DOHH2 (cell line): Measurements from ENCODE around the gene MAGEL2.
"Not testable (repeated sequence)": the region's sequence is repeated elsewhere in the genome, so short reads cannot be mapped to it uniquely, and the experiment has no call there.

Experiments used
- H3F3A ChIP-seq: fragments of 200-600 bp; sonication (generic), shearing (Covaris generic); 2 replicates; pipeline ENCODE4 v1.6.0; 2016; ENCODE audit warnings: antibody characterized with exemption, mild to moderate bottlenecking; ENCODE audit not compliant: control insufficient read depth, insufficient read depth
- H3K27ac ChIP-seq: fragments of 200-600 bp; sonication (generic); 2 replicates; pipeline ENCODE4 v1.5.1; 2014; ENCODE audit warnings: low read depth, mild to moderate bottlenecking, low read length, moderate library complexity
- H3K27me3 ChIP-seq: fragments of 200-600 bp; sonication (generic); 2 replicates; pipeline ENCODE4 v1.6.1; 2014; ENCODE audit warnings: mild to moderate bottlenecking, low read length, mixed read lengths; ENCODE audit not compliant: control insufficient read depth
- H3K36me3 ChIP-seq: fragments of 200-600 bp; sonication (generic); 2 replicates; pipeline ENCODE4 v1.6.1; 2014; ENCODE audit warnings: mild to moderate bottlenecking, low read length, moderate library complexity, mixed read lengths; ENCODE audit not compliant: control insufficient read depth
- H3K4me1 ChIP-seq: fragments of 200-600 bp; sonication (generic); 2 replicates; pipeline ENCODE4 v1.6.1; 2014; ENCODE audit warnings: mild to moderate bottlenecking, low read length, mixed read lengths; ENCODE audit not compliant: control insufficient read depth
- H3K4me2 ChIP-seq: fragments of 200-600 bp; sonication (generic); 2 replicates; pipeline ENCODE4 v1.6.0; 2014; ENCODE audit warnings: mild to moderate bottlenecking, low read length, moderate library complexity
- H3K4me3 ChIP-seq: fragments of 200-600 bp; sonication (generic); 2 replicates; pipeline ENCODE4 v1.5.1; 2014; ENCODE audit warnings: mild to moderate bottlenecking, low read length, mixed read lengths
- H3K79me2 ChIP-seq: fragments of 200-600 bp; sonication (generic); 2 replicates; pipeline ENCODE4 v1.6.1; 2014; ENCODE audit warnings: mild to moderate bottlenecking, low read length, mixed read lengths; ENCODE audit not compliant: control insufficient read depth
- H3K9me2 ChIP-seq: fragments of 200-600 bp; sonication (generic); replicated peaks from 2 replicates; pipeline ENCODE4 v1.6.1; 2014; ENCODE audit warnings: mild to moderate bottlenecking, low read length, mixed read lengths; ENCODE audit not compliant: control insufficient read depth
- H3K9me3 ChIP-seq: fragments of 200-600 bp; sonication (generic); 2 replicates; pipeline ENCODE4 v1.6.1; 2014; ENCODE audit warnings: antibody characterized with exemption, low read length, mixed read lengths; ENCODE audit not compliant: control insufficient read depth, insufficient read depth
- H4K20me1 ChIP-seq: fragments of 200-600 bp; sonication (generic); 2 replicates; pipeline ENCODE4 v1.6.0; 2014; ENCODE audit warnings: low read depth, mild to moderate bottlenecking, antibody characterized with exemption, low read length, moderate library complexity; ENCODE audit not compliant: control insufficient read depth, insufficient read depth
- CTCF ChIP-seq: fragments of 200-600 bp; sonication (generic); IDR thresholded peaks from one replicate; pipeline ENCODE4 v1.5.1; 2014; ENCODE audit warnings: antibody characterized with exemption, mild to moderate bottlenecking, low read depth, low read length; ENCODE audit not compliant: poor library complexity, severe bottlenecking
- EZH2phosphoT487 ChIP-seq: fragments of 200-600 bp; sonication (generic); IDR thresholded peaks from 2 replicates; pipeline ENCODE4 v1.6.1; 2017; ENCODE audit warnings: borderline replicate concordance, mild to moderate bottlenecking, antibody characterized with exemption, low read length, moderate library complexity, mixed read lengths

The MAGEL2 gene

GRCh38 chr15:23602124-23602523 lies 45.5 kb downstream of the MAGEL2 start:
- Histone ChIP-seq H3K9me2 (no peaks in the 10 kb centered on the region), H3K4me2 (no peak overlapping the region), H3K79me2 (no peaks in the 10 kb centered on the region), H3K27ac (no peak overlapping the region), H3K9me3 (peaks cover 10% of the 10 kb centered on the region; the same call in 1 of the 2 replicates), H3K36me3 (no peaks in the 10 kb centered on the region), H3K4me3 (no peak overlapping the region), H4K20me1 (no peaks in the 10 kb centered on the region), H3F3A (no peaks in the 10 kb centered on the region), H3K27me3 (no peaks in the 10 kb centered on the region), H3K4me1 (no peaks in the 10 kb centered on the region)
- TF ChIP-seq CTCF (no peak), EZH2phosphoT487 (no peak)

DNA sequence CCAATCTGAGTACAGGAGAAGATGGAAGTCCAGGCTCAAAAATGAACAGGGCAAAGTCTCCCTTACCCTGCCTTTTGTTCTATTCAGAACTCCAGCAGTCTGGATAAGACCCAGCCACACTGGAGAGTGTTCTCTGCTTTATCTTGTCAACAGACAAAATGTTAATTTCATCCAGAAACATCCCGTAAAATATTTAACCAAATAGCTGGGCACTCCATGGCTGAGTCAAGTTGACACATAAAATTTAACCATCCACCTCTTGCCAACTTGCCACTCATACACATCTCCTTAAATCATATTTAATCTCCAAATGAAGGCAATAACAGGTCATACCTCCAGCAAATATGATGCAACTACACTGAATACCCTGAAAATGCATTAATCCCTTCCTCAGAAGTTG lies 48.6 kb downstream of the MAGEL2 start:
- no peak overlapping the region for H3K27ac ChIP-seq
- no peaks in the 10 kb centered on the region for H4K20me1 ChIP-seq
- peaks cover 10% of the 10 kb centered on the region; the same call in 1 of the 2 replicates for H3K9me3 ChIP-seq
- no peaks in the 10 kb centered on the region for H3K9me2 ChIP-seq
- no peaks in the 10 kb centered on the region for H3K79me2 ChIP-seq
- no peaks in the 10 kb centered on the region for H3K4me1 ChIP-seq
- TF ChIP-seq CTCF (no peak), EZH2phosphoT487 (no peak)
- H3F3A ChIP-seq: no peaks in the 10 kb centered on the region
- H3K36me3 ChIP-seq: no peaks in the 10 kb centered on the region
- no peaks in the 10 kb centered on the region for H3K27me3 ChIP-seq
- H3K4me2 ChIP-seq: no peak overlapping the region
- no peak overlapping the region for H3K4me3 ChIP-seq

GRCh38 chr15:23597278-23597677 lies 50.4 kb downstream of the MAGEL2 start:
- not testable (repeated sequence) for H3K4me2 ChIP-seq, H3K9me3 ChIP-seq, H3K4me1 ChIP-seq, H3K27me3 ChIP-seq, H3K27ac ChIP-seq, H3K4me3 ChIP-seq, H3K36me3 ChIP-seq, H3K9me2 ChIP-seq, H3K79me2 ChIP-seq, H4K20me1 ChIP-seq, H3F3A ChIP-seq

GRCh38 chr15:23596736-23597135 lies 50.9 kb downstream of the MAGEL2 start:
- no peaks in the 10 kb centered on the region for H3K9me3 ChIP-seq
- H3F3A ChIP-seq: no peaks in the 10 kb centered on the region
- no peaks in the 10 kb centered on the region for H3K27me3 ChIP-seq
- no peak for TF ChIP-seq EZH2phosphoT487
- no peak for TF ChIP-seq CTCF
- no peak overlapping the region for H3K4me3 ChIP-seq
- H3K9me2 ChIP-seq: no peaks in the 10 kb centered on the region
- no peaks in the 10 kb centered on the region for H3K79me2 ChIP-seq
- no peak overlapping the region for H3K27ac ChIP-seq
- no peaks in the 10 kb centered on the region for H3K36me3 ChIP-seq
- H3K4me2 ChIP-seq: no peak overlapping the region
- H4K20me1 ChIP-seq: no peaks in the 10 kb centered on the region
- no peaks in the 10 kb centered on the region for H3K4me1 ChIP-seq
